ENCODE measurements around the gene STXBP1. TPM values are rescaled to one million over a fixed set of nuclear protein-coding genes. Genes with fewer than 3 reads are reported as not detected.

Gene STXBP1
- total RNA-seq, 1 experiment from 2014 or later: 40.6 TPM

- TF ChIP-seq CTCF (IDR thresholded peaks at IDR 0.05 in 2 of 3, conservative IDR thresholded peaks at IDR 0.05 in 1 of 3; ENCODE audit: borderline replicate concordance in 1 of 3, insufficient read depth in 1 of 3, low read depth in 2 of 3, low read length in 2 of 3) (no peak), JUND (IDR thresholded peaks at IDR 0.05) (no peak), REST (IDR thresholded peaks at IDR 0.05; ENCODE audit: low read depth) (no peak), SP1 (IDR thresholded peaks at IDR 0.05; ENCODE audit: low read depth) (no peak), CBX3 (IDR thresholded peaks at IDR 0.05; ENCODE audit: low read depth) (no peak), ELF1 (IDR thresholded peaks at IDR 0.05; ENCODE audit: borderline replicate concordance, low read depth) (no peak)
These were observed 46.8 kb upstream of the STXBP1 start (continued) for GRCh38 chr9:127565231-127565630.

GRCh38 chr9:127566351-127567001, 45.6 kb upstream of the STXBP1 start:
- intact Hi-C loops (cut with micrococcal nuclease): no loop called here
- Histone ChIP-seq H3K27ac (ENCODE audit: low read depth, low read length) (peak overlapping the region; percentile 97), H3K4me1 (ENCODE audit: control insufficient read depth in 1 of 2, insufficient read depth in 2 of 2, low read length in 2 of 2) (peaks cover 68 to 82% of the 10 kb centered on the region in 2 experiments), H3K36me3 (ENCODE audit: control insufficient read depth in 1 of 2, insufficient read depth in 2 of 2, low read length in 2 of 2) (no peaks in the 10 kb centered on the region), H3K9ac (ENCODE audit: low read length) (peak overlapping the region; percentile 98), H3K9me3 (ENCODE audit: control insufficient read depth in 1 of 2, insufficient read depth in 1 of 2, low read depth in 1 of 2, low read length in 2 of 2) (no peaks in the 10 kb centered on the region), H3K4me3 (replicated peaks in 1 of 2; ENCODE audit: low read depth in 1 of 2, low read length in 2 of 2) (peak overlapping the region; percentile 87 to 96), H3K79me2 (ENCODE audit: insufficient read depth, low read length) (peaks cover 69% of the 10 kb centered on the region), H3K4me2 (ENCODE audit: low read length) (peak overlapping the region; percentile 98), H3K9me2 (ENCODE audit: insufficient read depth) (no peaks in the 10 kb centered on the region), H4K20me1 (ENCODE audit: insufficient read depth) (no peaks in the 10 kb centered on the region), H3K27me3 (ENCODE audit: insufficient read depth, low read length) (no peaks in the 10 kb centered on the region), H2AFZ (ENCODE audit: low read depth, low read length, poor library complexity, severe bottlenecking) (no peak overlapping the region)
- POLR2A ChIA-PET: interaction anchor here (1.0 to 3.4 kb wide), 3 partner anchors 9 to 18 kb away, joined by 3 to 12 read pairs (median 4); no protein-coding TSS in a partner anchor
- ATAC-seq: peak; percentile 15
- CTCF ChIA-PET: interaction anchor here (0.8 to 1.0 kb wide), 3 partner anchors 12 to 168 kb away, joined by 3 to 5 read pairs (median 4); partner anchors contain the start of gene TOR2A
- RAD21 ChIA-PET (ENCODE audit: low non-redundant PET in 1 of 2, low total read pairs in 2 of 2, uncharacterized antibody in 2 of 2, unreplicated experiment in 2 of 2): interaction anchor here in 1 of 2 experiments (1.2 kb wide), 1 partner anchor 11 kb away, joined by 3 read pairs; no protein-coding TSS in a partner anchor
- BruUV-seq (replicated peaks): no TSS peak
- DNase-seq (ENCODE audit: low read depth, low spot score): no peak
- no peak for TF ChIP-seq EZH2phosphoT487 (IDR thresholded peaks at IDR 0.05; ENCODE audit: borderline replicate concordance)
- no peak for TF ChIP-seq CTCF (IDR thresholded peaks at IDR 0.05 in 2 of 3, conservative IDR thresholded peaks at IDR 0.05 in 1 of 3; ENCODE audit: borderline replicate concordance in 1 of 3, insufficient read depth in 1 of 3, low read depth in 2 of 3, low read length in 2 of 3)
- peak; percentile 85 for TF ChIP-seq TCF7L2 (IDR thresholded peaks at IDR 0.05; ENCODE audit: borderline replicate concordance, extremely low read depth, insufficient read depth, insufficient read length)
- no peak for TF ChIP-seq EZH2 (IDR thresholded peaks at IDR 0.05)
- no peak for TF ChIP-seq MAX (IDR thresholded peaks at IDR 0.05)
- no peak for TF ChIP-seq ZBTB33 (IDR thresholded peaks at IDR 0.05; ENCODE audit: extremely low read depth, insufficient replicate concordance, low read length)
- TF ChIP-seq FOSL1 (IDR thresholded peaks at IDR 0.05; ENCODE audit: low read depth): no peak
